NCI-H345 treated with DMSO at 0.1 percent for 48 hours (cell line): ENCODE results near the gene PEX11B.

Experiments
- DNase-seq: peaks from one replicate; lab custom pipeline; 2025; ENCODE audit not compliant: unreplicated experiment; lab: John Stamatoyannopoulos, UW

Gene PEX11B

DNA sequence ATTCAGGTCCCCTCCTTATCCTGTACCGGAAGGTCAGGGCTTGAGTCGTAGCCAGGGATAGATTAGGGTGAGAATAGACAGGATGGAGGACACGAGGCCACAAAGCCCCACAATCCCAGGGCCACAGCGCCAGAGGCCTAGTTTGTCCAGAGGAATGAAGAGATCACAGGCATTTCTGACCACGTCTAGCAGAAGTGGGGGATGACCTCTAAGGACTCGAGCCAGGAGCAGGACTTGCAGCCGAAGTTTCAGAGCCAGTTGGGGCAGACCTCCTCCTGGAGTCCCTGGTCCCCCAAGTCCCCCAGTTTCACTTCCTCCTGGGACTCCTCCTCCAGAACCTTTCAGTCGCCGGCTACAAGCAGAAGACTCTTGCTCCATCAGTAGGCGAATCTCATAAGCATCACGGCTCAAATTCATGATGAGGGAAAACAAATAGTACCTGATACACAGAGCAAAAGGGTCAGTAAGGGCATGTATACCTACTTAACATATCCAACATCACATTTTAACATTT lies 6.3 kb downstream of the PEX11B start:
- no peak for DNase-seq

DNA sequence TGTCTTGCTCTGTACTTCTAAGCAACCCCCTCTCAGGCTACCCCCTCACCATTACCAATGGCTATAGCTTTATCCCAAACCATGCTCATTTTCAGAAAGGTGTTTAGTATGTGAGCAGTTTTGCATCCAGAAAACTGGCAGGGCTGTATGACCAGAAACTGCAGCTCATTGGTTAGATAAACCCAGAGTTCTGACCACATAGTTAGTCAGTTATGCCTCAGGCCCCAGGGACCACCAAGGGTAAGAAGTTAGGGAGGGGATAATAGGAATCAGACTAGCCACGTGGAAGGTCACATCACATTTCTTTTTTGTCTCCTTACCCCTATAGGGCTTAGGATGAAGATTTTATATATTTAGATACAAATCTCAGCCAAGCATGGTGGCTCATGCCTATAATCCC lies 9.9 kb downstream of the PEX11B start:
- DNase-seq, result no peak

- no peak for DNase-seq
Measured at GRCh38 chr1:145906954-145907753, 11.4 kb downstream of the PEX11B start.

DNA sequence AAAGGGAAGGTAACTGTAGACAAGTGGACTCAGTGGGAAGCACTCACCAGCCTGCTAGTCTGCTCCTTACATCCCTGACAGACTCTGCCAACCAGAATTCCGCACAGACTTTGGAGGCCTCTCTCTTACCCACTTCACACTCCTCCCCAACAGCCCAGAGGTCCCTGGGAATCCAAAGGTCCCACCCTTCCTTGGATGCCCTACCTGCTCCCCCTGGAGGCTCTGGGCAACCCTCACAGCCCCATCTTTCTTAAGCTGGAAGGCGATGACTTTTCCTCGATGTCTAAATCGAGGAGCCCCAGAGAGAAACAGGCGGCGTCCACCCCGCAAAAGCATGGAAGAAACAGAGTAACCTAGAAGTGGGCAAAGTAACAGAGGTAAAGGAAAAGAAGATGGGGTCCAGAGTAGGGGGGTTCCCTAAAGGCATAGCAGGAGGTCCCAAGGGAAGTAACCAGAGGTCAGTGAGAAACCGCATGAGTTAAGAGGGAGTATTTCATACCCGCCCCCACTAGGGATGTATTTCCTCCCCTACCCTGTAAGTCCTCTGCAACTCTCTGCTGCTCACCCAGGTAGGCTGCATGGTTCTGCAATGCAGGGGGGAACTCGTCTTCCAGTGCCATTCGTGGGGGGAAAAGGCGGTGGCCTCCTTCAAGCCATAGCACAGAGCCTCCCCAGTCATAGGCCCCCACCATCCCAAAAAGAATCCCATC lies 17.1 kb downstream of the PEX11B start:
- DNase-seq, result no peak

DNA sequence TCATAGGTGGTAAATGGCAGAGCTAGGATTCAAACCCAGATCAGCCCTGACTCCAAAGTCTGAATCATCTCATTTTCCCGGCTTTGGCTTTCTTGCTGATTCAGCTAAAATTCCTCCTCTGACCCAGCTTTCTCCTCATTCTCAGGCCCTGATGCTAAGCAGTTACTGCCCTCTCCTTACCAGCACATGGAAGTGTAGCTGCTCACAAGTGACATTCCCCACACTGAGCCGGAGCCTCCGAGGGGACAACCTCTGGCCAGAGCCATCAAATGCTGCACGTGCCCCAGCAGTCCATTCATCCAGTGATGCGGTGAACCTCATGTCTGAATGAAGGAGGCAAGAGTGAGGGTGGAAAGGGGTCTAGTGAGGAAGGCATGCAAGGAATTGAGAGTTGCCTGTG lies 19.8 kb downstream of the PEX11B start:
- no peak for DNase-seq

GRCh38 chr1:145897969-145898368 lies 20.5 kb downstream of the PEX11B start:
- DNase-seq, result no peak

GRCh38 chr1:145895471-145895870 lies 23.0 kb downstream of the PEX11B start:
- DNase-seq, result no peak

- no peak for DNase-seq
Measured at GRCh38 chr1:145893306-145894055, 25.0 kb downstream of the PEX11B start.

- no peak for DNase-seq
Measured at GRCh38 chr1:145892486-145893087, 25.9 kb downstream of the PEX11B start.

- DNase-seq, result peak; percentile 100
Measured at GRCh38 chr1:145891587-145892485, 26.7 kb downstream of the PEX11B start.

GRCh38 chr1:145891143-145891542 lies 27.4 kb downstream of the PEX11B start:
- peak; percentile 22 for DNase-seq

- DNase-seq, result peak; percentile 96
Measured at GRCh38 chr1:145889722-145890121, 28.8 kb downstream of the PEX11B start.

GRCh38 chr1:145887631-145888030 lies 30.9 kb downstream of the PEX11B start:
- no peak for DNase-seq

DNA sequence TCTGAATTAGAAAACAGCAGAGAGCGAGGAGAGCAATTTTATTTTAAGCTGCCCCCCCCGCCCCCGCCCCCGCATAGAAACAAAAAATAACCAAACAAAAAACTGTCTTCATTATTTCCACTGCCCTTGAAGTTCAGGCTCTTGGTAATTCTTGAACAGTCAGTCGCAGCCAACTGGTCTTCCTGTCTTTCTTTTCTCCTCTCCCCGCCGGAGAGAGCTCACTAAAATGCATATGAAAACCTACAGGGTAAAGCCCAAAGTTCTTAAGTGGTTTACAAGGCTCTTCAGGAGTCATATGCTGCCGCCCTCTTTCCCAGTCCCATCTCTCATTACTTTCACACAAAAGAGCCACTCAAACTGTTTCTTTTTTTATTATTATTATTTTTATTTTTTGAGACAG lies 31.7 kb downstream of the PEX11B start:
- no peak for DNase-seq

- no peak for DNase-seq
Measured at GRCh38 chr1:145886390-145886789, 32.1 kb downstream of the PEX11B start.

DNA sequence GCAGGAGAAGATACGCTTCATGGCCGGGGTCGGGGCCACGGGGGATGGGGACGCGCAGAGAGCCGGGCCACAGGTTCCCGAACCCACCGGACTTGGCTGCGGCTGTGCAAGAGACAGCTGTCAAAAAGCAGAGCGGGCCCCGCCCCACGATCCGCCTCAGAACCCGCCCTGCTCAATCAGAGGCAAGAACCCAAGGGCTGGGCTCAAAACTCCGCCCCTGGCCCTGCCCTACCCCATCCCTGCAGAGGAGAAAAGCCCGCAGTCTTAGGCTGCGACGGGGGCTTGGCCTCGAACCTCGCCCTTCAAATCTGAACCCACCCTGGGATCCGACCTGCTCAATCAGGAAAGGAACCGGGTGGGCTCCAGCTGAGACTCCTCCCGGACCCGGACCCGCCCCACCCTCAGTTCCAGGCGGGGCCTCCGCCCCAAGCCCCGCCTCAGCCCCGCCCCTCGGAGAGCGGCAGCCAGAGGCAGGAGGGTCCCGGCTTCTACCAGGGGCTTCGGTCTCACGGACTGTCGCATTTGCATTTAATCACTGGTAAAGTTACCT lies 32.7 kb downstream of the PEX11B start, which contains the start of gene ANKRD35:
ANKRD35 (minus strand) TSS at position 129 of the 550 bp plus-strand sequence; CDS start at position 21, 108 bp downstream.
- DNase-seq, result peak; percentile 97

GRCh38 chr1:145884675-145885074 lies 33.8 kb downstream of the PEX11B start:
- DNase-seq, result no peak

DNA sequence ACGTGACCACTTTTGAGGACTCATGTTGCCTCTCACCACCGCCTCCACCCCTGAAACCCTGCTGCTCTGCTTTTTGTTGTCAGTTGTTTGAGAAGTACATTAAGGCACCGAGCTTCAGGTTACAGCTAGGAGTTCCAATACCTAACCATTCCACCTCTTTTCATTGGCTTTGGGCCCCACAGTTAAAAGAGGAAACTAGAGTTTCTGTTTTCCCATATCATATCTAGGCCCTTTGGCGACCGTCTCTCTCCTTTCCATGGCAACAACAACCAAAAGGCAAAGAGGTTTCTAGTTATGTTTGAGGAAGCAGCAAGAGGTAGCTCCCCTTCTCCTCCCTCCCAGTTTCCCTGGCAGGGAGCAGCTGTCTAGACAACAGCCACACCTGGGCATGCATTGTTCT lies 38.7 kb downstream of the PEX11B start:
- DNase-seq, result peak; percentile 99

GRCh38 chr1:145878724-145879123 lies 39.8 kb downstream of the PEX11B start:
- peak; percentile 39 for DNase-seq
